SKM-1 (cell line): ENCODE results near the gene ALDH1L1.

Source experiments
- DNase-seq: peaks from one replicate; lab custom pipeline; 2025; ENCODE audit not compliant: unreplicated experiment; lab: John Stamatoyannopoulos, UW

ALDH1L1 gene

GRCh38 chr3:126197343-126197742 is 17.0 kb upstream of the ALDH1L1 start:
- DNase-seq: no peak

DNA sequence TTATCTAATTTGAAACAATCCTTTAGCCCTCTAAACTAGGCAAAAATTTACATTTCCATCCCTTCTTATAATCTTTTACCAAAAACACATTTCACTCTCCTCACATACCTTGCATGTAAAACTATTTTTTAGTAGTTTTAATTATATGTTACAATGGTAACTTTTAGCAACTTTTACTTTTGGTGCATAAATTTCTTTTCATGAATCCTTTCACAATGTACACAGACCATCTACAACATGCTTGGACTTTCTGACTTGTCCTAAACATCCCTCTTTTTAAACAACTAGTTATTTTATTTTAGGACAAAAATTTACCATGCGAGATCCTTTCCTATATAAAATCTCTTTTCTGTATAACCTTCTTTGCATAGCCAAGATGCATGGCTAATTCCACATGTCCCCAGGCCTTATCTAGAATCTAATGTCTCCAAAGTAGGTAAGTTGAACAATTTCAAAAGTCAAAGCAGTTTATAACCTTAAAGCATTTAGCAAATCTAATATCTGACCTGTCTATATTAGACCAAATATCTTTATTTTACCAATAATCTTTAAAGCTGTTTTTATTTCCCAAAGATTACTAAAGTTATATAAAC is 14.4 kb upstream of the ALDH1L1 start:
- DNase-seq: no peak

DNA sequence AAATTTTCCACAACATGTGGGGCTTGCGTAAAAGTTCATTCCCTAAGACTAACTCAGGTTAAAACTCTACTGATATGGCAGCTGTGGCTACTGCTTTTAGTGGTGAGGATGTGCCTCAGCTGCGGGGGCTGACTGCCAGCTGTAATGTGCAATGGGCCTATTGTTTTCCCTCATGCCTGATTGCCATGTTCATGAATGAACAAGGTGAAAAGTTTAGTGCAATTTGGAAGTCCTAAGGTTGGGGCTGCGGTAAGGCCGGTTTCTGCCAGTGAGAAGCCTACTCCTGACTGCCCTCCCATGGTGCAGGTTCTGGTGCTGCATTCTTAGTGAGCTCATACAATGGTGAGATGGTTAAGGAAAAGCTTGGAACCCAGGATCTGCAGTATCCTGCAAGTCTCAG is 10.9 kb upstream of the ALDH1L1 start:
- no peak for DNase-seq

GRCh38 chr3:126187920-126188319 is 7.5 kb upstream of the ALDH1L1 start:
- DNase-seq: no peak

DNA sequence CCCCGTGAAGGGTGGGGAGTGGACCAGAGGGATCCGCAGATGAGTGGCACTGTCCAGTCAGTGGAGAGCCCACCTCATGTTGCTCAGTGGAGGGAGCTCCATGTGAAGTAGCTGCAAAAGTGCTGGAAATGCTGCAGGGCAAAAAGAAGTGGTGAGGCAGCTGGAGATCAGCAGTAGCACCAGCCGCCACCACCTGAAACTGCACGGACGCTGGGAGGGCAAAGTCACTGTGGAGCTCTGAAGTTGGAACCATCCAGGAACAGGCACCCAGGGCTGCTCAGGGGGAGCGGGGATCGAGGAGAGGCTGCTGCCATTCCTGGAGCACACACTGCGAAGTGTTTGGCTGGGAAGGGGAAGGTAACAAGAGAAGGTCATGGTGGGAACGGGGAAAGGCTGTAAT is 6.4 kb upstream of the ALDH1L1 start:
- DNase-seq: no peak

- no peak for DNase-seq
Observed at GRCh38 chr3:126186271-126186670, 5.9 kb upstream of the ALDH1L1 start.

DNA sequence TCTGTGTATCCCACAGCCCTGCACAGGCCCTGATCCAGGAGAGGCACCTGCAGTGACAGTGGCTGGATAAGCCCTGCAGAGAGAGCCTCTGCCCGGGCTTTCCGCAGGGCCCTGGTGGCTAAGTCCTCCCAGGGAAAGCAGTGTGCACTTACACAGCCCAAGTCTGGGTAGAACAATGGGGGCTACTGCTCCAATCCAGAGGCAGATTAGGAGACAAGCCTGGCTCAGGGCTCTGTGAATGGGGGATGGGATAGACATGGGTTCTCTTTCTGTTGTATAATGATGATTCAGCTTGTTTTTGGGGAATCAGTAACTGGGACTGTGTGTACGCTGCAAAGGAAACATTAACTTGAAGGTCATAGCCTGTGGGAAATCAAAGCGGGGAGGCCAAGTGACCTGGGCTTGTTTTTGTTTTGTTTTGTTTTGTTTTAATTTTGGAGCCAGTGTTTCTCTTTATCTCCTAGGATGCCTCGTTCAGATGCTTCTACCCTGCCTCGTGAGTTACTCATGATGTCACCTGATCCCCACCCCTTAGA is 4.1 kb upstream of the ALDH1L1 start:
- DNase-seq: no peak

DNA sequence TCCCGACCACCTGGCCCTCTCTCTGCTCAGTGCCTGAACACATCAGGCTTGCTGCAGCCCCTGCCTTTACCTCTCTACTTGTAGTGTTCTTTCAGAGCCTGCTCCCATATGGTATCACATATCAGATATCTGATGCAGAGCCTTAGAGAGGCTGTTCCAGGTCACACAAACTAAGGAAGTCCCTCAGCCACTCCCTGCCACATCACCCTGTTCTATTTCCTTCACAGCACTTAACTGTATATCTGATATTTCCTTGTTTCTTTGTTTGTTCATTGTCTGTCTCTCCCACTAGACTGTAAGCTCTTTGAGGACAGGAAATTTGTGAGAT is 976 bp upstream of the ALDH1L1 start:
- no peak for DNase-seq

GRCh38 chr3:126179825-126180476 is 435 bp downstream of the ALDH1L1 start:
- DNase-seq: no peak

GRCh38 chr3:126170073-126170777 is 10.2 kb downstream of the ALDH1L1 start:
- DNase-seq: no peak

DNA sequence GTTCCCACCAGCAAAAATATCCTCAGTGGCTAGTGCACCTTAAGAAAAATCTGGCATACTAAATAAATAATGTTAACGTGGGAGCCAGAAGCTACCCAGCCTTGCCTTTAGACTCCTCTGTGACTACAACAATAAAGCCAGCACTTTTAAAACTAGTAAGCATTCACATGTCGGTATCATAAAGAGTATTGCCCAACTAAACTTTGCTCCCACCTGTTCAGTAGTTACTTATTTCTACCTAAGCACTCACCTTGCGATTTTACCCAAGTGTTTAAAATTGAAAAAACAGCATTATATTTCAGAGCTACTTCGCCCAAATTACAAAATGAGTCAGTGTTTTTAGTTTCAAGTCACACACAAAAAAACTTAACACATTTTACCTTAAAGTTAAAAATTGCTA is 12.8 kb downstream of the ALDH1L1 start:
- DNase-seq: no peak

DNA sequence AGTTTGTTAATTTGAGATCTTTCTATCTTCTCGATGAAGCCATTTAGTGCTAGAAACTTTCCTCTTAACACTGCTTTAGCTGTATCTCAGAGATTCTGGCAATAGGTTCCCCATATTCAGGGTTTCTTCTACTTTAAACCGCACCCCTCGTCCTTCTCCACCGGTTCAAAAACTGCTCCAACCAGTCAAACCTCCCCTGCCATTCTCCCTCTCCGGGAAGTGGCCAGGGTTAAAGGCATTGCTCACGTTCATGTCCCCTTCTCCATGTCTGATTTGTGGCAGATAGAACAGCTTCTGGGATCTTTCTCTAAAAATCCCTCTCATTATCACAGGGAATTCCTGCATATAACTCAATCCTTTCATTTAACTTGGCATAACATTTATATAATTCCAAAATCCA is 14.4 kb downstream of the ALDH1L1 start:
- DNase-seq: no peak

- no peak for DNase-seq
Observed at GRCh38 chr3:126161309-126161708, 19.1 kb downstream of the ALDH1L1 start.

DNA sequence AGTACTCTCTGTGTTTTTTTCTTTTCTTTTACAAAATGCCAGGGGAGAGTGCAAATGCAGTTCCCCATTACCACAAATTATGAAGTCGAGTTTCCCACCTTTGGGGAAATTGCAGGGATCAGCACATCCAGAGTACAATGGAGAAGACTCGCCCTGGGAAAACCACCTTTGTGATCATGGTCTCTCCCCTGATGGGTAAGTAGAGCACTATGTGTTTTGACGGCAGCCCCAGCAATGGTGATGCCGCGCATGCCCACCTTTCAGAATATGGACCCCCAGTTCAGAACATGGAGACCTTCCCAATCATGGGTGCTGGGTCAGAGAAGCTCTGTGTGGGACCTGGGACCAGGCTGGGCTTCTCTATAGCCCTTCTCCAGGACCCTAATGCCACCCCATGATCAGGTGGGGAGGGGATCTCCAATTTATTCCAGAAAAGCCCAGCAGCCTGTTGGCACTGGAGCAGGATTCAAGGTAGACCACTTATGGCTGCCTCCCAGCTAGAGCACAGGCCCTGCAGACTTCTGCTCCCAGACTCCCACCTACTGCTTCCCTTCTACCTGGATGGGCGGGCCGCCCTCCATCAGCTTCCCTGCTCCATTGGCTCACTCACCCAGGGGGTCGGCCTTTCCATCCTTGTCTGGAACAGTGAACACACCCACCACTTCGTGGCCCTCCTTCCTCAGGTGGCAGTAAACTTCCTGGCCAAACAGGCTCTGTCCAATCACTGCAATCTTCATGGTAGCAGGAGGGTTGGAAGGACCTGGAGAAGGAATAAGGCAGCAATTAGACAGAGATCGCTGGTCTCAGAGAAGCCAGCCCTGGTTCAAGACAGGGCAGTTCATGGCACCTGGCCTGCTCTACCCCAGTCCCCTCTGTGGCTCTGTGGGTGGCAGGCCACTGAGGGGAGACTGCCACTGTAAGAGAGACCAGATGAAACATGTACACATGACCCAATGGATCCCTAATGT is 19.9 kb downstream of the ALDH1L1 start:
- no peak for DNase-seq

DNA sequence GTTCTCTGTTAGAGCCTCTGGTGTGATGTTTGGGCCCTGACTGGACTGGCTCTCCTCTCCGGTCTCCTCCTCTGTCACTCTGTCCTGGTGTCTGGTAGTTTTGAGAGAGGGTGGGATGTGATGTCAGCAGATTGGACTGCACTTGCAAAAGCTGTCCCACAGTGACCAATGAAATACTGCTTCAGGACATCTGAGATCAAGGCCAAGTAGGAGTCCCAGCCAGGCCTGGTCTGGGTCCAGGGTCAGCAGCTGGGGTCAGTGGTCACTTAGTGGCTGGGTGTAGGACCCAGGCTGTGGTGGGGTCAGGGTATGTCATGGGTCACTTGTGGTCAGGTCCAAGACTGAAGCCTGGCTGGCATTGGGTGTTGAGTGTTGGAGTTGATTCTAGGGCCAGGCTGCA is 20.9 kb downstream of the ALDH1L1 start:
- DNase-seq: no peak

DNA sequence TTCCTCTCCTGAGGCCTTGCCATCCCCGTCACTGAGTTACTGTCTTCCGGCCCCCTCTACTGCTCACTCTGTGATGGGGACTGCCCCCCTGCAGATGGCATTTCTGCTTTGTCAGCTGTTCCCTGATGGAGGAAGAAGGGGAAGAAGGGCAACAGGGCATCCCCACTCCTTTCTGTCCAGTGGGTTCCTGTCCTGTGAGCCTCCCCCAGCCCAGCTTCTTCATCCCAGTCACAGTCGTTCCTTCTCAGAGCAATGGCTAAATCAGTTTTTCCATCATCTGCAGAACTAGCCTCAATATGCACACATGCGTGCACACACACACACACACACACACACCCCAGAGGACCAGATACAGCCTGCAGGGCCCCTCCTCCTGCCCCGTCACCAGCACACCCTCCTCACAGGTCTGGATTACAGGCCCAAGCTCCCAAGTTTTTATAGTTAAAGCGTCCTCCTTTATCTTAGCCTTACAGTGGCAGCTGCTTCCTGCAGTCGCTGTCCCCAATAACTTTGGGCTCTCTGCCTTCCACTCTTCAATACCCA is 21.4 kb downstream of the ALDH1L1 start:
- DNase-seq: no peak

DNA sequence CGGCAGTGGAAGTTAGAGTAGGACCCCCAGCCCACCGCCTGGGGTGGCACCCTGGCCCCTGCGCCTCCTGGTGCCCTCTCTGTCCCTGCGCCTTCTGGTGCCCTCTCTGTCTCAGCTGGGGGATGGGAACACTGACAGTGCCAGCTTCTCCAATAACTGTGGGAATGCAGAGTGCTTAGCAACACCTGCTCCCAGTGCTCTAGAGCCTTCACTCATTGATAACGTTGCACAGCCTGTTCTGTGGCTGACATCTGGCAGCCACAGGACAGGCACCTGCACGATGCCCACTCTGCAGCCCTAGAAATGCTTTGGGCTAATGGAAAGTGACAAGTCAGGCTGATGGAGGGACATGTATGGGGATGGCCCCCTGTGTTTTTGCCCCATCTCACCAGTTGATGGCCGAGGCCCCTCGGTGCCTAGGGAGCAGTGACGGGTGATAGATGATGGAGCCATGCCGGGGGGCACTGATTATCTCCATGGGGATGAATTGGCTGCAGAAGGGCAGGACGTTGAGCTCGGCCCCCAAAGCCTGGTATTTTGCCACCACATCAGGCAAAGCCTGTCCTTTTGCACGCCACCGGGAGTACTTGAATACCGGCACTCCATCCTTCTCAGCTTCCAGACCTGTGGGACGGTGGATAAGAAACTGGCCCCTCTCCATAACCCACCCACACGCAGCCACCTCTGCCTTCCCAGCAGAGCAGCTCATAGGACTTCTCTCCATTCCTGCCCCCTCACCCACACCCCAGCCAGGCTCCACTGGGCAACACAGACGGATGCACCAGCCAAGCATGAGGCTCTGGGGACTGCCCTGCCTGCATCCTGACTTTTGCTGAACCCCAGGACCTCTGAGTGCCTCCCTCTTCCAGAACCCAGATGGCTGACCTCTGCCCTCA is 22.1 kb downstream of the ALDH1L1 start:
- no peak for DNase-seq

DNA sequence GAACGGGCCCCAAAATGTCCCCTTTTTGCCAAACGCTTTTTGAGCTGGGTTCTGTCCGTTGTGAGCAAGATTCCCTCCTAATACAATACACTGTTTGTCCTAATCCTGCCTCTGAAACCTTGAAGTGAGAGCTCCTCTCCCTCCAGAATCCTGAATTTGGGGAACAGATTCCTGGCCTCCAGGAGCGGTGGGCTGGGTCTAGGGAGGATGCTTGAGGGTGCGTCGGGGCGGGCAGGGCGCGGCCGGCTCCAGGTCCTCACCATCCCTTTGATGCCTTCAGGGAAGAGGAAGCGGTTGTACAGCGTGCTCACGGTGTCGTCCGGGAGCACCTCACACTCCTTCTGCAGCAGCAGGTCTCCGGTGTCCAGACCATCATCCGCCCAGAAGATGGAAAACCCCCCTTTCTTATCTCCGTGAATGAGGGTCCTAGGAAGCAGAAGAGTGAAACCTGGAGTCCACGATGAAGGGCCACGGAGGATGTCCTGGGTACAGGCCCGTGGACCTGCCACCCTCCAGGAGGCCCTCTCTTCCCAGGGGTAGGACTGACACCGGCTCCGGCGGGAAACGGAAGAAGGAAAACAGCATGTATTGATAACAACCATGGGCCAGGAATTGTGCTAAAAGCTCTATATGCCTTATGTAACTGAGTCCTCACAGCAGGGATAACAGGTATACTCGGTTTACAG is 23.2 kb downstream of the ALDH1L1 start:
- no peak for DNase-seq

GRCh38 chr3:126156468-126156867 is 23.9 kb downstream of the ALDH1L1 start:
- DNase-seq: no peak
